ENCODE data around the gene SLC12A9.

DNA sequence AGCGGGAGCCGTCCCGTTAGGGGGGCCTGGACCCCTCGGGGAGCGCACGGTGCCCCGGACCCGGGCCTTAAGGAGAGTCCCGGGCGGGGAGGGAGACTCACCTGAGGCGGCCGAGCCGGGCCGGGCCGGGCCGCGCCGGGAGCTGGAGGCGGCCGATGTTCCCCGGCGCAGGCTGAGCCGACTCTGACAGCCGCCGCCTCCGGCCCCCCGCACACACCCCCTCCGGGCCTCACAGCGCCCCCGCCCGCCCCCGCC lies 43.1 kb downstream of the SLC12A9 start, which contains the start of gene ACHE:
- TF ChIP-seq, protein P1, sequence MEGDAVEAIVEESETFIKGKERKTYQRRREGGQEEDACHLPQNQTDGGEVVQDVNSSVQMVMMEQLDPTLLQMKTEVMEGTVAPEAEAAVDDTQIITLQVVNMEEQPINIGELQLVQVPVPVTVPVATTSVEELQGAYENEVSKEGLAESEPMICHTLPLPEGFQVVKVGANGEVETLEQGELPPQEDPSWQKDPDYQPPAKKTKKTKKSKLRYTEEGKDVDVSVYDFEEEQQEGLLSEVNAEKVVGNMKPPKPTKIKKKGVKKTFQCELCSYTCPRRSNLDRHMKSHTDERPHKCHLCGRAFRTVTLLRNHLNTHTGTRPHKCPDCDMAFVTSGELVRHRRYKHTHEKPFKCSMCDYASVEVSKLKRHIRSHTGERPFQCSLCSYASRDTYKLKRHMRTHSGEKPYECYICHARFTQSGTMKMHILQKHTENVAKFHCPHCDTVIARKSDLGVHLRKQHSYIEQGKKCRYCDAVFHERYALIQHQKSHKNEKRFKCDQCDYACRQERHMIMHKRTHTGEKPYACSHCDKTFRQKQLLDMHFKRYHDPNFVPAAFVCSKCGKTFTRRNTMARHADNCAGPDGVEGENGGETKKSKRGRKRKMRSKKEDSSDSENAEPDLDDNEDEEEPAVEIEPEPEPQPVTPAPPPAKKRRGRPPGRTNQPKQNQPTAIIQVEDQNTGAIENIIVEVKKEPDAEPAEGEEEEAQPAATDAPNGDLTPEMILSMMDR (IDR thresholded peaks at IDR 0.05; ENCODE audit: poor library complexity), result no peak
- TF ChIP-seq EZH2 (IDR thresholded peaks at IDR 0.05; ENCODE audit: borderline replicate concordance), result no peak
